GM18907 (cell line): Measurements from ENCODE around the gene EIF2AK3.

ENCODE experiments used
- ATAC-seq: cut with Tn5 transposase; IDR thresholded peaks from one replicate; pipeline ENCODE4 v1.9.1; 2021; ENCODE audit warnings: mild to moderate bottlenecking, moderate library complexity; ENCODE audit not compliant: unreplicated experiment

Gene EIF2AK3

DNA sequence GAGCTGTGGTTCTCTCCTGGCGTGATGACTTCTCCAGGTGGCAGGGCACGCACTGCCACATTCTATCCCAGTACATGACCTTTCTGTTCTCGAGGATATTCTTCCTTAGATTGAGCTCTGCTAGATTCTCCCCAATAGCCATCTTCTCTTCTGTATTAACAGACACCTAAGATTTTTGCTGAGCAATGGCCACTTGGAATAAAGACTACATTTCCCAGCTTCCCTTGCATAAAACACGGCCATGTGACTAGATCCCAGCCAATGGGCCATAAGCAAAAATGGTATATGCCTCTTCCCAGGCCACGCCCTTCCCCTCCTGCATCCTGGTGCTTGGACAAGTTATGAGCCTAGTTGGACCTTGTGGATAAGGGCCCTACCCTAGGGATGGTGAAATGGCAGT is 82.1 kb downstream of the EIF2AK3 start:
- ATAC-seq: no peak

DNA sequence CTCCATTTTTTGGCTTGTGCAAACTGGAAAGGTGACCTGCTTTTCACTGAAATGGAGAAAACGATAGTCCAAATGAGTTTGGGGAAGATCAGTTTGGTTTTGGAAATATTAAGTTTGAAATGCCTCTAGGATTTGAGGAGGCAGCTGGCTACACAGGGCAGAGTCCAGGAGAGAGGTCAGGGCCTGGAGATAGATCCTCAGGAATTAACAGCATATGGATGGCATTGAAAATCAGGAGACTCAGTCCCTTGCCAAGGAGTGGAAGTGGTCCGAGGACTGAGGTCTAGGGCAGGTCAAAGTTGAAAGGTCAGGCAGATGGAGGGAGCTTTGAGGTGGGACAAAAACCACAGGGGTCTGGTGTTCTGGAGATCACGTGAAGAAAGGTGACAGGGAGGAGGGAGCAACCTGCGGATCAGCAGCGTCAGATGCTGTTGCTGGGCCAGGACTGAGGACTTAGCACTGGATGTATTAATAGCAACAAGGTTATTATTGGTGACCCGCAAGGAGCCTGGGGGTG is 83.7 kb downstream of the EIF2AK3 start:
- ATAC-seq: no peak

DNA sequence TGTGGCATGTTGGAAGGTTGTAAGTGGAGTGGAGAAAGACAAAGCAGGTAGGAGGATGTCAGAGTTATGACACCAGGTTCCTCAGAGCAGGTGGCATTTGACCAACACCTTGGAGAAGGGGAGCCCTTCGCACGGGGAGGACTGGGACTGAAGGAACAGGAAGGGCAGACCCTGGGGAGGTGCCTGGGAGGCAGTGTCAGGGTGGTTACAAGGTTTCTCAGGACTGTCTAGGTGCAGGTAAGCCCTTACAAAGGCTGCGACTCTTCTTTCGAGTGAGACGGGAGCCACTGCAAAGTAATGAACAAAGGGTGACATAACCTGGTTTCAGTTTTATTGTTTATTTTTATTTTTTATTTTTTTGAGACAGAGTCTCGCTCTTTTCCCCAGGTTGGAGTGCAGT is 84.6 kb downstream of the EIF2AK3 start:
- no peak for ATAC-seq

DNA sequence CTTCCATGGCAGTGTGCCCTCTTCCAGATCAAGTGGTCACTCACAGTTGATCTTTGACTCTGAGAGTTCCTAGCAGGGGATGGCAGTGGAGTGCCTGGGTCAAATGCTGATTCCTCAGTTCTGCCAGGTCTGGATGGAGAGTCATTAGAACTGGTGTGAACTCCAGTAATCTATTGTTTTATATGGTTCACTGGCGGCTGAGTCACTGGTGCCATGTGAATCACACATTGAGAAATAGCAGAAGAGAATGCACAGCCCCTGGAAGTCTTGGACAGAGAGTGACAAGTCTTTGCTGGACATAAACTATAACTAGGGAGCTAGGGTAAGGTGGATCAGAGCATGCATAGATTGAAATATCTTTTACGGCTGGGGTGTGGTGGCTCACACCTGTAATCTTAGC is 86.9 kb downstream of the EIF2AK3 start:
- ATAC-seq: no peak

DNA sequence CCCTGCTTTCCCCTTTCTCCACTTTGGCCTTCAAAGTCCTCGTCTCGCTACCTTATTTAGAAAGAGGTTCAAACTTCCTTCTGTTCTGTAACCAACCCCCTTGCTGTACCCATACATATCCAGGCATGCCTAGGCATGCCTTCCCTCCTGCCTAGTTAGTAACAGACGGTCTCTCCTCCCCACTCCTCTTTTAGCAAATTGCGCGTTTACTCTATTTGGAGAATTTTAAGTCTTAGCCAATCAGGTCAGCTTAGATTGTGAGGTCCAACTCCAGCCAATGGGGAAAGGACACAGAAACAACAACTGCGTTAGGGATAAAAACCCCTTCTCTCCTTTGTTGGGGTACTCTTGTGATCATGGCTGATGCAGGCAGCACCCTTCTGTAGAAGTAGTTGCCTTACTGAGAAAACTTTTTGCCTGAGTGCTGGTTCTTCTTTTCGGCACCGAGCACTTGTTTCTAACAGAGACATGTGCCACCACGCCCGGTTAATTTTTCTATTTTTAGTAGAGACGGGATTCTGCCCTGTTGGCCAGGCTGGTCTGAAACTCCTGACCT is 88.8 kb downstream of the EIF2AK3 start:
- ATAC-seq: no peak

DNA sequence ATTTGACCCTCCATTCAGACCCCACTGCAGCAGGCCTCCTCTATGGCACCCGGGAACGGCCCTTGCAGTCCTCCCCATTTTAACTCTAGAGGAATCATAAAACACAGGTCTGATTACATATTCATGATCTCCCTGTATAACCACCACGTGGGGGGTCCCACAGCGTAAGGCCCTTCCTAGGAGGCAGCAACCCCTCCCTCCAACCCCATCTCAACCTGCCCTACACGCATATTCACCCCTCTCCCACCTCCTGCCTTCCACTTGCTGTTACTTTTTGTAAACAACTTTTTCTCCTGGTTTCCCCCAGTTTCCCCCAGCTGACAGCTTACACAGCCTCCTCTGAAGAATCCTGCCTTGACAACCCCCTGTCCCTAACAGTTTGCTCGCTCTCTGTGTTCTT is 89.6 kb downstream of the EIF2AK3 start:
- ATAC-seq: no peak

DNA sequence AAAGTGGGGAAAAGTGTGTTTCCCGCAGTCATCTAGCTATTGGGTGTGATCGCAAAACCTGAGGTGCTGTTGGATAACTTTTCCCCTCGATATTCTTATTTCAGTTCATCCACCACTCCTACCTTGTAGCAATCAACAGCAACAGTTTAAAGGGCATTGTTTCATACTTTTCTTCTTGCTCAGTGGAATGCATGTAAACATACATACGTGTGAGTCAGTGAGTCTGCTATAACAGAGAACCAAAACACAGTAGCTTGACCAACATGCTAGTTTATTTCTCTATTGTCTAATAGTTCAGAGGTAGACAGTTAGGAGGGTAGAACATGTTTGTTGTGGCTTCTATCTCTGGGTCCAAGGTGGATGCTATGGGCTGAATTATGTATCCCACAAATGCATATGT is 97.2 kb downstream of the EIF2AK3 start:
- ATAC-seq: no peak

DNA sequence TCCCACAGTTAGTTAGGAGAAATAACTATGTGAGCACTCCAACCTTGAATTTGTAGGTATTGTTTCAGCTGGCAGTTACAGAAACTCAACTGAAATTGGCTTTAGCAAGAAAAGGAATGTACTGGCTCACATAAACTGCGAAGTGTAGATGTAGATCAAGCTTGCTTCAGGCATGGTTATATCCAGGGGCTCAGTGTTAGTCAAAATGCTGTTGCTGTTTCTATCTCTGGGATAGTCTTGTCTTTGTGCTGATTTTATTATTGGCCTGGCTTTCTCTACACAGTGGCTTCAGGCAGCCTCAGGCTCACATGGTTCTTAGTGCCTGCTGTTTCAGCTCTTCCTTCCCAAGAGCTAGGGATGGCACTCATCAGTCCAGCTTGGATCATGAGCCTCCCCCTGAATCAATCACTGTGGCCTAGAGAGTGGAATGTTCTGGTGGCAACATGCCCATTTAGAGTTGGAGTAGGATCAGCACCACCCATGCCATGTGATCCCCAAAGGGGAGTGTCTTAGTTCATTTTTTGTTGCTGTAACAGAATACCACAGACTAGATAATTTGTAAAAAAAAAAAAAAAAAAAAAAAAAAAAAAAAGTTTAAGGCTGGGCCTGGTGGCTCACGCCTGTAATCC is 105.7 kb downstream of the EIF2AK3 start:
- no peak for ATAC-seq

DNA sequence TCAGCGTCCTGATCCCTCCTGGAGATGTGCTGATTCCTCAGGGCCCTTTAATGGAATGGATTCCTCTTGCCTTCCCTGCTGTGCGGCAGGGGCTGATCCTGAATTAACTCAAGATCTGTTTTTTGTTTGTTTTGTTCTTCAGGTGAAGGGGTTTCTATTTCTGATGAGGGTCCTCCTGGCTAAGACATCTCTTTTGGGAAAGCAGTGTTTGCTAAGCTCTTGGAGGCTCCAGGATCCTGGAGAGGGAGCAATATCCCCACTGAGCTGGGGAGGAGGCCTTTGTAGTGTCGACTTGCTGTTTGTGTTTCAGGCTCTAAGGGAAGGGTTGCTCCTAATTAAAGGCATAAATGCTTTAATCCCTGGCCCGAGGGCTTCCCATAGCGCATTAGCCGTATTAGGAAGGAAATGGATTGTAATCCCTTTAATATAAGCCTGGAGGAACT is 109.5 kb downstream of the EIF2AK3 start:
- no peak for ATAC-seq
